ENCODE results near the gene RBM17.
"Not testable (repeated sequence)": the region's sequence is repeated elsewhere in the genome, so short reads cannot be mapped to it uniquely, and the experiment has no call there.

RBM17 gene

DNA sequence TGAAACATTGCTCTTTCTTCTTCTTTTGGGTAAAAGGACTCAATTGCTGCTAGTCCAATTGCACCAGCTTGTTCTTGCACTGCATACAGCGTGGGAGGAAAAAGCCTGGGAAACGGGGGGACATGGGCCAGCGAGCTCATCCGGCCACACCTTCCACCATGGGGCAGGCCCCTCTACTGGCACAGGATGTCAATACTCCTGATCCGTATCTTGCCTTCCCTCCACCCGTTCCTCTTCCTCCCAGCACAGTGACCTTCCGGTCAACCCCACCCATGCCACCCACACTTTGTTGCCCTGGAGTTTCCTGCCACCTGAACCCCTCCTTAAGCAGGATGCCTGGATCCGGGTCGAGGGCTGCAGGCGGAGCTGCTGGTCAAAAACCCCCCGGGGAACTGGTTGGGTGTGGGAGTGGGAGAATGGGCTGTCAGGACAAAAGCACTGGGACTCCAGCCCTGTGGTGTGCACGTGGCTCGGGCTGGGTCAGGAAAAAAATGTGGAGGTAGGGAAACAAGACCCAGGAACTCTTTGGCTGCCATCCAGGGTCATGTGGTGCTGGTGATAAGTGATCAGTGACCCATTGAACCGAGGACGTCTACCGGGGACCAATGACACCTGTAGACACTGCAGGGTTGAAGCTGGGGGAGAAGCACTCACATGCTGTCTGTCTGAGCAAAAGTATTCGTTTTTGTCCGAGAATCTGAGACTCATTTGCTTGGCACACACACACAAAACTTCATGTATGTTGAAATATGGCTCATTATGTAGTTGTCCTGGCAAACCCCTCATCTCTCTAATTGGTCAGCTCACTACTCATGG lies 34.8 kb upstream of the RBM17 start:
- H3K4me3 ChIP-seq (ENCODE audit: low read length), result no peak overlapping the region
- DNase-seq (ENCODE audit: low read depth, low spot score), result no peak

DNA sequence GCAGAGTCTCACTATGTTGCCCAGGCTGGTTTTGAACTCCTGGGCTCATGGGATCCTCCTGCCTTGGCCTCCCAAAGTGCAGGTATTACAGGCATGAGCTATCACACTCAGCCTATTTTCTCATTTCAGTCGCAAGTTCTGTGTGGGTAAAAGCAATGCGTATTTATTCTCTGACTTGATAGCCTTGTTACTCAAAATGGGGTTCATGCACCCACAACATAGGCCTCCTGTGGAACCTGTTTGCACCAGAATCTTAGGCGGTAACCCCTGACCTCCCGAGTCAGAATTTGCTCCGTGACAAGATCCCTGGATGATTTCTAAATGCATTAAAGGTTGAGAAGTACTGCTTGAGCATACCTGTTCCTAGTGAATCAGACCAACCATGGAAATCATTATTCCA lies 34.0 kb upstream of the RBM17 start:
- DNase-seq (ENCODE audit: low read depth, low spot score), result no peak
- no peak overlapping the region for H3K4me3 ChIP-seq (ENCODE audit: low read length)

DNA sequence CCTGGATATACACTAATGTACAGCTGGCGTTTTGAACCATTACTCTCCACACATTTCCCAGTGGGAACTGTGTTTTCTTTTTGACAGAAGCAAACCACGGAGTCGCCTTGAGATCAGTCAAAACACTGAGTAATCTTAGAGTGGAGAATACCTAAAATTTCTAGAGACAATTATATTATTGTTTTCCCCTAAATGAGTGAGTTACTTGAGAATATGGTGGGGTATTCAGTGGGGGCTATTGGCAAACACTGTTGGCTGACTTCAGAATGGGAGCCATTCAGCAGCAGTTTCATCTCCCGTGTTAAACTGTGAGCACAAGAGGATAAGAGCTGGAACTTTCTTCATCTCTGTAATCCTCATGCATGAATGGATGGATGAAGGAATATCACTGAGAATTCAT lies 32.9 kb upstream of the RBM17 start:
- H3K4me3 ChIP-seq (ENCODE audit: low read length), result no peak overlapping the region
- DNase-seq (ENCODE audit: low read depth, low spot score), result no peak

DNA sequence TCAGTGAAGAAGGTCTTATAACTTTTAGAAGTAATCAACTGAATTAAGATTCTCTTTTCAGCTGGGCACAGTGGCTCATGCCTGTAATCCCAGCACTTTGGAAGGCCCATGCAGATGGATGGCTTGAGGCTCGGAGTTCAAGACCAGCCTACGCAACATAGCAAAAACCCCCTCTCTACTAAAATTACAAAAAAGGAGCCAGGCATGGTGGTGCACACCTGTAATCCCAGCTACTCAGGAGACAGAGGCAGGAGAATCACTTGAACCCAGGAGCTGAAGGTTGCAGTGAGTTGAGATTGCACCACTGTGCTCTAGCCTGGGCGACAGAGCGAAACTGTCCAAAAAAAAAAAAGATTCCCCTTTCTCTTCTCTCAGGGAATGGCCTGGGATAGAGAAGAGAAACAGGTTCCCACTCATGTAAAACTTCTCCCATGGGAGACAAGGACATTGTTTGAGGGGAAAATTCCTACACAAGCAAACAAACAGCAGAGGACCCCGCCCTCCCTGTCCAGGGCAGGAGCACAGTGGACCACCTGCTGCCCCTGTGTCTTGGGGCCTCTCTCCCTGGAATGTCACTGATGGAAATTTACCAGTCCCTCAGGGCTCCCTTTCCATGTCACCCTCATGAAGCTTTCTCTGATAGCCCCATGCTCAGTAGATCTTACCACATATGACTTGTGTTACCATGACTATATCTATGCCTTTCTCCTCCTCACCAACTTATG lies 32.3 kb upstream of the RBM17 start:
- H3K4me3 ChIP-seq (ENCODE audit: low read length), result no peak overlapping the region
- DNase-seq (ENCODE audit: low read depth, low spot score), result no peak

DNA sequence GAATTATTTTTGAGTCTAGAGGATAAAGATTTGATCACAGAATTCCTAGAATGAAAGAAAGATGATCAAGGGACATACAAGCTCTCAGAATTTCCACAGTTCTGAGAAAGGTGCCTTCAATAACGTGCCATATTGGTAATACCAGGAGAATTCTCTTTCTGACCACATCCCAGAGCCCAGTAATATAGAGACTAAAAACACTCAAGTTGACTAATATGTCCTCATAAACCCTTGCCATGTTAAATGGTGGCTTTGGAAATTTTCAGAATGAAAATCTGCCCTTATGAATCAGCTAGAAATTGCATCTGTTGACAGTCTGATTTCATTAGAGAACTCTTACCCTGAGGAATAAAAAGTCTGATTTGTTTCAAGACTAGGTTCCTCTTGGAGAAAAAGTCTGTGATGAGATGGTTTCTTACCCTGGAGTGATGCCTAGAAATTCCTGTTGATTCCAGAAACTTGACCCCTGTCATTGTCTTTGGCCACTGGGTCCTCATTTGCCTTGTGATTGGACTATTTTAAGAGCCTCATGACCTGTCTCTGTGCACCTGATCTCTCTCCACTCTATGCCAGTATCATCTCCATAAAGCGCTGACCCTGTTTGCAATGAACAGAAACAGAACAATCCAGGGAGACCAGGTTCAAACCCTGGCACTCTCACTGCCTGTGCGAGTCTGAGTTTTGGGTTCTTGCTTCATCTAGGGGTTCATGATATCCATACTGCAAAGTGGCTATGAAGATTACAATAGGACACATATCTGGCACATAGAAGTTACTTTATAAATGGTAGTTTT lies 30.0 kb upstream of the RBM17 start:
- H3K4me3 ChIP-seq (ENCODE audit: low read length), result no peak overlapping the region
- DNase-seq (ENCODE audit: low read depth, low spot score), result no peak

DNA sequence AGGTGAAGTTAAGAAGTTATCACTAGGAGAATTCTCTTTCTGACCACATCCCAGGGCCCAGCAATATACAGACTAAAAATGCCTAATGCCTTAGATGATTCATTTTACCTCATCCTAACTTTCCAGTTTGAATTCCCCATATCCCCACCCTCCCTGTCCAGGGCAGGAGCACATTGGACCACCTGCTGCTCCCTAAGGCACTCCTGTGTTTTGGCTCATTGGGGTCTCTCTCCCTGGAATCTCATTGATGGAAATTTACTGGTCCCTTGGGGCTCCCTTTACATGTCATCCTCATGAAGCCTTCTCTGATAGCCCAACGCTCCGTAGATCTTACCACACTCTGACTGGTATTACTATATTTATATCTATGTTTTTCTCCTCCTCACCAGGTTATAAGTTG lies 29.3 kb upstream of the RBM17 start:
- H3K4me3 ChIP-seq (ENCODE audit: low read length), result no peak overlapping the region
- no peak for DNase-seq (ENCODE audit: low read depth, low spot score)

DNA sequence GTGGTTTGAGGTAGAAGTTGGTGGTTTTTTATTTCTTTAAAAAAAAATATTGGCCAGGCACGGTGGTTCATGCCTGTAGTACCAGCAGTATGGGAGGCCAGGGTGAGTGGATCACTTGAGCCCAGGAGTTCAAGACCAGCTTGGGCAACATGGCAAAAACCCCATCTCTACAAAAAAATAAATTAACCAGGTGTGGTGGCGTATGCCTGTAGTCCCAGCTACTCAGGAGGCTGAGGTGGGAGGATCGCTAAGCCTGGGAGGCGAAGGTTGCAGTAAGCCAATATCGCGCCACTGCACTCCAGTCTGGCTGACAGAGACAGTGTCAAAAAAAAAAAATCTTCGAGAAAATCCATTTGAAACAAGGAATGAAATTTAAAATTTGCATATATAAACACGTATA lies 27.8 kb upstream of the RBM17 start:
- no peak for DNase-seq (ENCODE audit: low read depth, low spot score)

DNA sequence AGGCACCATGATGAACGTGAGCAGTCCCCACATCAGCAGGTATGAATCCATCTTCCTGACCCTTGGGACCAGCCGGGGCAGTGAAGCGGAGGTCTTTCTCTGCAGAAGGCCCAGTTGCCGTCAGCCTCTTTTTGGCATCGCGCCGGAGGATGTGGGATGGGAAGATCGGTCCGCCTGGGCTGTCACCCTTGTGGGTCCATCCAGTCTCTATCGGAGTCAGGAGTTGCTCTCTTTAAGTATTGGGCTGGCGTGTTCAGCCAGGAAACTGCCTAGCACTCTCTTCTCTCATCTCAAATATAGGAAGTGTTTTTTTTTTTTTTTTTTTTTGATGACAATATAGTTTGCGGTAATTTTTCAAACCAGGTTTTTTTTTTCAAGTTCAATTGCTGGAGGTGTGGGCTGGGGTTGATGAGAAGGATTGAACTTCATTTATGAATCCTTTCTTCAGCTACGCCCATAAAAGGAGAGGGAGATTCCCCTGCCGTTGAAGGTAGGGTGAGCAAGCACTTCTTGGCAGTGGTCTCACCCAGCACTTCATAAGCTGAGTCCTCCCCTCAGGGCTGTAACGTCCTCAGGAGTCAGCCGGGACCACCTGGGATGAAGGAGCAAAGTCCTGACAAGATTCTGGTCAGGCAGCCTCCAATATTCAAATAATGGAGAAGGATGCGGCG lies 26.6 kb upstream of the RBM17 start, which contains the start of gene IL2RA:
Gene IL2RA, minus strand, starts transcription at position 267 of the 671 bp plus-strand sequence. Its CDS starts 216 bp downstream, at position 51.
- H3K4me3 ChIP-seq (ENCODE audit: low read length), result peak within 1 kb of the TSS; percentile 16

More for the DNA sequence above, 27.8 kb upstream of the RBM17 start:
- no peak overlapping the region for H3K4me3 ChIP-seq (ENCODE audit: low read length)

DNA sequence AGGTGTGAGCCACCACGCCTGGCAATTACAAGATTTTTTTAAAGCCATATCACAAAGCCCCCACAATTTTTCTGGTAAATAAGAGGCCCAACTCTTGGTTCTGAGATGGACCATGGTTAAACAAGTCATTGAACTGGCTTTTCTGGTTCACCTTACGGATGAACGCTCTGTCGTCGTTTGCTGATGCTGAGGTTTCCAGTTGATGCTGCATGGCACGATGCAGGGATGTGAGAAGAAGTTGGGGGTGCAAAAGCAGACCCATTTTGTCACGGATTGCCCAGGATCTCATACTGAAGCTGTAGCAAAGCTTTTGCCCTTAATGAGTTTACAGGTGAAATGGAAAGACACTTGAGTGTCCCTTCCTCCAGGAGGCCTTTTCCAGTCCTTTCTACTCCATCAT lies 24.7 kb upstream of the RBM17 start:
- no peak for DNase-seq (ENCODE audit: low read depth, low spot score)
- no peak overlapping the region for H3K4me3 ChIP-seq (ENCODE audit: low read length)

More for the DNA sequence above, 26.6 kb upstream of the RBM17 start, which contains the start of gene IL2RA:
- peak; percentile 69 for DNase-seq (ENCODE audit: low read depth, low spot score)

DNA sequence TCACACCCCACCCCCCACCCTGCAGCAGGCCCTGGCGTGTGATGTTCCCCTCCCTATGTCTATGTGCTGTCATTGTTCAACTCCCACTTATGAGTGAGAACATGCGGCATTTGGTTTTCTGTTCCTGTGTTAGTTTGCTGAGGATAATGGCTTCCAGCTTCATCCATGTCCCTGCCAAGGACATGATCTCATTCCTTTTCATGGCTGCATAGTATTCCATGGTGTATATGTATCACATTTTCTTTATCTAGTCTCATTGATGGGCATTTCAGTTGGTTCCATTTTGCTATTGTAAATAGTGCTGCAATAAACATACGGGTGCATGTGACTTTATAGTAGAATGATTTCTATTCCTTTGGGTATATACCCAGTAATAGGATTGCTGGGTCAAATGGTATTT lies 24.1 kb upstream of the RBM17 start:
- DNase-seq (ENCODE audit: low read depth, low spot score); H3K4me3 ChIP-seq (ENCODE audit: low read length): not testable (repeated sequence)

DNA sequence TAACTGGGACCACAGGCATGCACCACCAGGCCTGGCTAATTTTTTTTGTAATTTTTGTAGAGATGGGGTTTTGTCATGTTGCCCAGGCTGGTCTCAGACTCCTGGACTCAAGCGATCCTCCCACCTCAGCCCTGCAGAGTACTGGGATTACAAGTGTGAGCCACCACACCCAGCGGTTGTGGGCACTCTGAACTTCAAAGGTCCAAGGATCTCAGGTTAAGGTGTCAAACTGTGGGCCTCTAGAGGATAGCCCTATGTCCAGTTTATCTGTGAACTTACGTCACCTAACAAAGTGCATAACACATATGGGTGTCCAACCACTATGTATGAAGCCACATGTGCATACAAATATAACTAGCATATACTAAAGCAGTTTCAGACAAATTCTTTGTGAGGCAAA lies 23.4 kb upstream of the RBM17 start:
- DNase-seq (ENCODE audit: low read depth, low spot score), result no peak
- H3K4me3 ChIP-seq (ENCODE audit: low read length), result no peak overlapping the region

DNA sequence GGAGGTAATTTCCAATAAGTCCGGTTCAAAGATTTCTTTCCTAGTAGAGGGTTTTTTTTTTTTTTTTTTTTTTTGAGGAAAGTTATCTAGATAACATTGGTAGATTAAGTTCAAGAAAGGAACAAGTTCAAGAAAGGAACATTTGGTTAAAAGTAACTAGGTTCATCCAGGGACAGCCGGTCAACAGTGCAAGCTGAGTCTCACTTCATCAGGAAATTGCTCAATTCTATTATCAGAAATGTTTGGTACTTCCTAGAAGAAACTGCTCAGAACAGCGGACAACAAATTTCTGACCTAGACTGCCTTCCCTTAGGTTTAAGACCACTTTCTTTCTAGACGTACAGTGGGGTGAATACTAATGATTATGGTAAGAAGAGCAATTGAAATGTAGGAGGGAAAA lies 23.0 kb upstream of the RBM17 start:
- DNase-seq (ENCODE audit: low read depth, low spot score), result no peak
- H3K4me3 ChIP-seq (ENCODE audit: low read length), result no peak overlapping the region

DNA sequence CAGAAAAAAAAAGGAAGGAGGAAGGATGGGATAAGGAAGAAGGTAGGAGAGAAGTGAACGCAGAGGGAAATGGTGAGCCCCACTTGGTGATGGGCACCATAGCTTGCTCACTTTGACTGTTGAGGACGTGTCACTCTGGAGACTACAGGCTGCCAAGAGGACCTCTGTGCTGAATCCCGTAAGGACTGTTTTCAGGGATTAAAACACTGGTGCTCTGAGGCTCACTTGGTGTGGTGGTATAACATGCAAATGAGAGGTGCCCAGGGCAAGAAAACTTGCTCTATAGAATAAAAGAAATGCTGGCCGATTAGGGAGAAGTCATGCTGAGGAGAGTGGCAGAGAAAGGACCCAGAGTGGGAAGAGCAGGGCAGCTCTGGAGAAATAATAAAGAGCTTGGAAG lies 21.4 kb upstream of the RBM17 start:
- H3K4me3 ChIP-seq (ENCODE audit: low read length), result no peak overlapping the region
- no peak for DNase-seq (ENCODE audit: low read depth, low spot score)

DNA sequence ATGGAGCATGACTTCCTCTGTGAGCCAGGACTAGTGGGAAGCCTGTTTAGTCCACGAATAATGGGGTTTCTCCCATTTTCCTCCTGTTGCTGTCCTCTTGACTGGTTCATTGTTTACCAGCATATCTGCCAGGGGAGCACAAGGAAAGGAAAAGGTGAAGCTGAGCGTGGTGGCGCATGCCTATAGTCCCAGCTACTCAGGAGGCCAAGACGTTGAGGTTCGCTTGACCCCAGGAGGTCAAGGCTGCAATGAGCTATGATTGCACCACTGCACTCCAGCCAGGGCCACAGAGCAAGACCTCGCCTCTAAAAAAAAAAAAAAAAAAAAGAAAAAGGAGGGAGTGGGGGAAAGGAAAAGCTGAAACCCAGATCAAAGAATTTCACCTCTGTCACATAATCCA lies 20.8 kb upstream of the RBM17 start:
- no peak for DNase-seq (ENCODE audit: low read depth, low spot score)
- H3K4me3 ChIP-seq (ENCODE audit: low read length), result no peak overlapping the region

DNA sequence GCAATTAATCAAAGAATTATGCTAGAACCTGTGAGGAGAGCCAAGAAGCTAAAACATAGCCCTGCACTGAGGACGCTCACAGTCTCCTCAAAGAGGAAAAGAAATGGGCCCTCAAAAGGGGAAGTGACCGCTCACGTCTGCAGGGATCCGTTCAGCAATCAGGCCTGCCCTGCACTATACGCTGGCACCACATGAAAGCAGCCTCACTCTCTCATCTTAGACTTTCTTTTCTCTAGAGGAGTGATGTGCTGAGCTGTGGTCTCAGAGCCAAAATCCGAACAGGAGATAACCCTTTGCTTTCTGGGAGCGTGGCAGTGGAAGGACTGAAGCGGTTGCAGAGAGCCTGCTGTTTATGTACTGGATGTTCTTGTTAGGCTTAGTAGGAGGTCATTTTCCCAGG lies 20.4 kb upstream of the RBM17 start:
- peak; percentile 81 for DNase-seq (ENCODE audit: low read depth, low spot score)
- no peak overlapping the region; the same call in 1 of the 2 replicates for H3K4me3 ChIP-seq (ENCODE audit: low read length)

DNA sequence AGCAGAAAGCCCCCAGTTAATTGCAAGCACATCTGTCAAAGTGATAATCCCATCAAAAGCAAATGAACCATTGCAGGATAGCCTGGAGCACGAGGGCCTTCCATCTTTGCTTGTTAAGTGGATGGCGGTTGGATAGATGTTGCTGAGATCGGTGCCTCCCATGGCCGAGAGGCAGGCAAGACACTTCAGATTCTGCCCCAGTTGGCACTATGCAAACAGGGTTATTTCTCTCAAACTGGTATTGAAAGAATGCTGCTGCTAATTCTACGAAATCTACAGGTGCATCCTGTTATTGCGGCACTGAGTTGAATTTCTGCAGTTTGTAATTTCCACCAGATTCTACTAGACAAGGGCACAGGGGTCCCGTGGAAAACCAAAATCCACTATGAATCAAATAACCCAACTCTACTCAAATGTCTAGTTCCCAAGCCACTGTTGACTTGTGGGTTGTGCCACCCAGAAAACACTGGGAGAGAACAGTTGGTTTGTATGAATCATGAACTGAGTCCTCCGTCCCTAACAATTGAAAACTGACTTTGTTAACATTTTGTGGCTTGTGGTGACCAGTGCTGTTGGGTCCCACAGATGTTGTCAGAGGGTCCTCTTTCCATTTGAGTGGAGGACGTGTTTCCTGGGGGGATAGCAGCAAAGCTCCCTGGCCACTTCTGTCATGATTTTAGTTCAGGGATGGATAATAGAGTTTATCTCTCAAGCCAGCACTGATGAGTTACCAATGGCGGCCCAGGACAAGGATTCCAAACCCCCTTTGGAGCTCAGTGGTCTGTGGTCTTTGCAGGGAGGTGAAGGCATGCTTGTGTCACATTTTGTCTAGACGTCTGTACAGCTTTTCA lies 19.5 kb upstream of the RBM17 start:
- DNase-seq (ENCODE audit: low read depth, low spot score), result no peak
- 0 out of 2 replicates have a peak overlapping the region, but pooled peaks have one; percentile 7 for H3K4me3 ChIP-seq (ENCODE audit: low read length)

DNA sequence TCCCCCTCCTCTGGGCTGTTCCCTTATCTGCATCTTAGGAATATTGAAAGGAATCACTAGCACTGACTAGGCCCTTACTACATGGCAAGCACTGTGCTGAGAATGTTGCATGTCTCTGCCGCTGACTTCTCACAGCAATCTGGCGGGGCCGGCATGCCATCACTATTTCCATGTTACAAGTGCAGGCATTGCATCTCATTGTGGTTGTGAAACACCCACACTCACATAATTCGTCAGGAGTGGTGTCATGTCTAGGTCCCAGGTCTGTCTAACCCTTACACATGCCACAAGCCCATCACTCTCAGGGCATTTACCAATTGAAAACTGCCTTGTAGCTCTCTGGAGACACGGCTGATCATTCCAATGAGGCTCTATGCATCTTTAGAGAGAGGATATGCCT lies 18.2 kb upstream of the RBM17 start:
- no peak overlapping the region for H3K4me3 ChIP-seq (ENCODE audit: low read length)
- no peak for DNase-seq (ENCODE audit: low read depth, low spot score)
